Epithelial cell of esophagus (primary cell): ENCODE measurements around the gene APOL4.
A peak's percentile ranks its signal among the peaks of the same experiment; 100 is the strongest.

ENCODE experiments used
- DNase-seq: peaks from one replicate; pipeline ENCODE4 v3.0.0; 2010; ENCODE audit warnings: low read depth
- H3K4me3 ChIP-seq: 2 replicates; pipeline ENCODE4 v1.5.1; 2011; ENCODE audit warnings: mild to moderate bottlenecking, low read length, control low read depth
- TF ChIP-seq, protein P1 (sequence below): IDR thresholded peaks from 2 replicates; pipeline ENCODE4 v1.5.1; 2011; ENCODE audit warnings: low read depth, mild to moderate bottlenecking, low read length, control low read depth, inconsistent platforms; ENCODE audit not compliant: insufficient read depth; ENCODE audit errors: missing control alignments

The APOL4 gene

GRCh38 chr22:36221799-36222751 is 20.5 kb upstream of the APOL4 start:
- TF ChIP-seq, protein P1, sequence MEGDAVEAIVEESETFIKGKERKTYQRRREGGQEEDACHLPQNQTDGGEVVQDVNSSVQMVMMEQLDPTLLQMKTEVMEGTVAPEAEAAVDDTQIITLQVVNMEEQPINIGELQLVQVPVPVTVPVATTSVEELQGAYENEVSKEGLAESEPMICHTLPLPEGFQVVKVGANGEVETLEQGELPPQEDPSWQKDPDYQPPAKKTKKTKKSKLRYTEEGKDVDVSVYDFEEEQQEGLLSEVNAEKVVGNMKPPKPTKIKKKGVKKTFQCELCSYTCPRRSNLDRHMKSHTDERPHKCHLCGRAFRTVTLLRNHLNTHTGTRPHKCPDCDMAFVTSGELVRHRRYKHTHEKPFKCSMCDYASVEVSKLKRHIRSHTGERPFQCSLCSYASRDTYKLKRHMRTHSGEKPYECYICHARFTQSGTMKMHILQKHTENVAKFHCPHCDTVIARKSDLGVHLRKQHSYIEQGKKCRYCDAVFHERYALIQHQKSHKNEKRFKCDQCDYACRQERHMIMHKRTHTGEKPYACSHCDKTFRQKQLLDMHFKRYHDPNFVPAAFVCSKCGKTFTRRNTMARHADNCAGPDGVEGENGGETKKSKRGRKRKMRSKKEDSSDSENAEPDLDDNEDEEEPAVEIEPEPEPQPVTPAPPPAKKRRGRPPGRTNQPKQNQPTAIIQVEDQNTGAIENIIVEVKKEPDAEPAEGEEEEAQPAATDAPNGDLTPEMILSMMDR: peak; percentile 87
- H3K4me3 ChIP-seq: no peak overlapping the region
- peak; percentile 70 for DNase-seq

DNA sequence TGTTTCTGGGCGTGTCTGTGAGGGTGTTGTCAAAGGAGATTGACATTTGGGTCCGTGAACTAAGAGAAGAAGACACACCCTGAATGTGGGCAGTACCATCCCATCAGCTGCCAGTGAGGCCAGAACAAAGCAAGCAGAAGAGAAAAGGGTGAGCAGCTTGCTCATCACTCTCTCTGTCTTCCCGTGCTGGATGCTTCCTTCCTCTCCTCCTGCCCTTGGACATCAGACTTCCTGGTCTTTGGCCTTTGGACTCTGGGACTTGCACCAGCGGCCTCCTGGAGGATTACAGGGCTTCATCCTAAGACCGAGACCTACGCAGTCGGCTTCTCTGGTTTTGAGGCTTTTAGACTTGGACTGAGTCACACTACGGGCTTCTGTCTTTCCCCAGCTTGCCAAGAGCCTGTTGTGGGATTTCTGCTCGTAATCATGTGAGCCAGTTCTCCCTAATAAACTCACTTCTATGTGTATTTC is 18.9 kb upstream of the APOL4 start:
- H3K4me3 ChIP-seq: no peak overlapping the region
- peak; percentile 65 for DNase-seq
- TF ChIP-seq, protein P1: no peak

DNA sequence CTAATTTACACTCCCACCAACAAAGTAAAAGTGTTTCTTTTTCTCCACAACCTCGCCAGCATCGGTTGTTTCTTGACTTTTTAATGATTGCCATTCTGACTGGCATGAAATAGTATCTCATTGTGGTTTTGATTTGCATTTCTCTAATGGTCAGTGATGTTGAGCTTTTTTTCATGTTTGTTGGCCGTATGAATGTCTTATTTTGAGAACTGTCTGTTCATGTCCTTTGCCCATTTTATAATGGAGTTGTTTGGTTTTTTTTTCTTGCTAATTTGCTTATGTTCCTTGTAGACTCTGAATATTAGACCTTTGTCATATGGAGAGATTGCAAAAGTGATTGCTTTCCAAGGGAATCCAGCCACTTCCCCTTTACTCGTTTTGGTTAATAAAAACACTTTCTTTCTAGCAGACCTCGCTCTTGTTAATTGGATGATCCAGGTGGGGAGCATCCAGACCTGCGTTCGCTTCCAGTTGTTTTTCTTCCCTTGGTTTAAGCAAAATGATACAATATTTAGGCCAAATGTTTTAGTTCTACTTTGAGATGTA is 17.1 kb upstream of the APOL4 start:
- H3K4me3 ChIP-seq: no peak overlapping the region
- TF ChIP-seq, protein P1: no peak
- no peak for DNase-seq

DNA sequence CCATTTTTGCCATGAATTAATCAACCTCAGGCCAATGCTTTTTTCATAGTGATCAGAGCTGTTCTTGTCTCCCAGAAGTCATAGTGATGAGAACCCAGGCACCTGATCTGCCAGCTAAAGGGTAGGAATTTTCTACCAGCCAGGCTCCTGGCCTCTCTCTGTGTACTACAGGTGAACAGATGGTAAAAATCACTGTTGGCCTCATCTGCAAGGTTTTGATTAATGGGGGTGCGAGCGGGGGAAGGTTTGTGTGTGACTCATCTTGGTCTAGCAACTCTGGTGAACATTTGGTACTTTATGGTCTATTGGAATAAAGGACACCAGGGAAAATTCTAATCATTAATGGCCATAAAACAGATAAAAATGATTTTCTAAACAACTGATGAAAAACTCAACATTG is 14.4 kb upstream of the APOL4 start:
- H3K4me3 ChIP-seq: no peak overlapping the region
- TF ChIP-seq, protein P1: no peak
- DNase-seq: no peak

- TF ChIP-seq, protein P1: no peak
- DNase-seq: no peak
These were observed 12.0 kb upstream of the APOL4 start for GRCh38 chr22:36213586-36213985.

GRCh38 chr22:36212901-36213300 is 11.3 kb upstream of the APOL4 start:
- DNase-seq: no peak
- TF ChIP-seq, protein P1: no peak
- no peak overlapping the region for H3K4me3 ChIP-seq

More at GRCh38 chr22:36213586-36213985, 12.0 kb upstream of the APOL4 start:
- no peak overlapping the region for H3K4me3 ChIP-seq
